ENCODE results near the gene USP27X.
A peak's percentile ranks its signal among the peaks of the same experiment; 100 is the strongest.

USP27X gene

DNA sequence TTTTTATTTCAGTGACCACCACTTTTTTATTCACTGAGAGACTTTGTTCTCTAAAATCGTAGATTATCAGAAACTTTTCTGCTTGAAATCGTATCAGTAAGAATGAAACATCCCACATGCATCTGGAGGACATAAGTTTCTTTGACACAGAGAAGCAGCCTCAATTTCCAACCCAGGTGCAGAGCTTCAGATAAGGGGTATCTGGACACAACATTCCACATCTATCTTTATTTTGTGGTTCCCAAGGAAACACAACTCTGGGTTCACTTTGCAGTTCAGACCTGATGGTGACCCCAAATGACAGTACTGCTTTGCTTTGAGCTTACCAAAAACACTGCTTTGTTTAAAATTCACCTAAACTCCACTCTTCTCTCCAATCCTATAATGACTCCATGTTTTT, 41.8 kb downstream of the USP27X start:
- Histone ChIP-seq H3K27me3 (ENCODE audit: control insufficient read depth in 2 of 2, insufficient read depth in 2 of 2, low read length in 2 of 2) (peaks cover 0 to 6% of the 10 kb centered on the region in 2 donors), H3K4me3 (ENCODE audit: low read length in 2 of 2) (no peak overlapping the region), H3K27ac (ENCODE audit: low read depth in 2 of 2, low read length in 2 of 2) (no peak overlapping the region), H3K9me3 (ENCODE audit: control insufficient read depth in 2 of 2, low read length in 2 of 2) (no peaks in the 10 kb centered on the region), H3K36me3 (ENCODE audit: control insufficient read depth in 2 of 2, insufficient read depth in 2 of 2, low read length in 2 of 2) (no peaks in the 10 kb centered on the region), H3K9ac (ENCODE audit: low read depth in 1 of 2, low read length in 2 of 2) (no peak overlapping the region), H3K4me1 (ENCODE audit: control insufficient read depth in 2 of 2, insufficient read depth in 2 of 2, low read length in 2 of 2) (peaks cover 0 to 7% of the 10 kb centered on the region in 2 donors)

DNA sequence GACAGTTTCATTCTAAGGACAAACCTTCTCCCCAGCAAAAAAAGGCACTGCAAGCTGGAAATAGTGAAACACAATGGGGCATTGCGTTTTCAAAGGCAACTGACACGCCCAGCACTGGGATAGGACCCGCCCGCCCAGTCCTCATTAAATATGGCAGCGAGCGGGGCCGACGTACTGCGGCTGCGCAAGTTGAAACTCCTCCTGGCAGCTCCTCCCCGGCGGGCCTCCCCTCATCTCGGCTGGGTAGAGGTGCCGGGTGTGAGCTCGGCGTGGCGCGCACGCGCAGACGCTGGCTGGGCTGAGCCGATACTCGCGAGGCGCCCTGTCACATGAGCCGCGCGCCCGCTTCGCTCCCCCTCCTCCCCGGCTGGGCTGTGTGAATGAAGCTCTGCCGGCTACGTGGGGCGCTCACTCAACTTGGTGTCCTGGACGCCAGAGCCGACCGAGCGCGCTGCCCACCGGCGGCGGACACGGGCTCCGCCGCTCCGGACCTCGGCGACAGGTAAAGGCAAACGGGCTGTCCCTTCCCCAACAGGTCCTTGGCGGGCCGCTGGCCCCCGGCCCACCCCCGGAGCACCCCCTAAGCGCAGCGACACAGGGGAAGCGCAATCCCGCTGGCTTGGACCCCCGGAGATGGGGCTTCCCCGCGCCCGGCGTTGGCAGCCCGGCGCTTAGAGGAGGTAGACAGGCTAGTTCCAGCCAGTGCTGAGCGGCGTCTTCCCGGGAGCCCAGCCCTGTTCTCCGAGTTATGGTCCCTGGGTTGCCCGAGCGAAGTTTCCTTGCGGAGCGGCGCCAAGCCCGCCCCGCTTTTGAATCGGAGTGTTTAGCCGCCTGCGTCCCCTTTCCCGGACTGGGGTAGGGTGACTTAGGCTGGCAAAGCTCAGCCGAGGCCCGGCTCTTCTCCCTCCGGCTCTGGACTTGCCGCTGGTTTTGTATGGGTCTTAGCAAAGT, 43.3 kb downstream of the USP27X start, which contains the start of gene CLCN5:
Gene CLCN5 (plus strand): TSS at position 306 of the 951 bp plus-strand sequence. CDS start 2,703 bp downstream, outside the sequence.
- Histone ChIP-seq H3K9ac (ENCODE audit: low read depth in 1 of 2, low read length in 2 of 2) (peak within 1 kb of the TSS; percentile 61 to 63), H3K9me3 (ENCODE audit: control insufficient read depth in 2 of 2, low read length in 2 of 2) (no peaks in the 10 kb centered on the region), H3K27me3 (ENCODE audit: control insufficient read depth in 2 of 2, insufficient read depth in 2 of 2, low read length in 2 of 2) (peaks cover 0 to 6% of the 10 kb centered on the region in 2 donors), H3K4me1 (ENCODE audit: control insufficient read depth in 2 of 2, insufficient read depth in 2 of 2, low read length in 2 of 2) (peaks cover 0 to 7% of the 10 kb centered on the region in 2 donors), H3K27ac (ENCODE audit: low read depth in 2 of 2, low read length in 2 of 2) (peak within 1 kb of the TSS; percentile 62 to 79), H3K4me3 (ENCODE audit: low read length in 2 of 2) (peak within 1 kb of the TSS; percentile 71 to 79), H3K36me3 (ENCODE audit: control insufficient read depth in 2 of 2, insufficient read depth in 2 of 2, low read length in 2 of 2) (no peaks in the 10 kb centered on the region)

DNA sequence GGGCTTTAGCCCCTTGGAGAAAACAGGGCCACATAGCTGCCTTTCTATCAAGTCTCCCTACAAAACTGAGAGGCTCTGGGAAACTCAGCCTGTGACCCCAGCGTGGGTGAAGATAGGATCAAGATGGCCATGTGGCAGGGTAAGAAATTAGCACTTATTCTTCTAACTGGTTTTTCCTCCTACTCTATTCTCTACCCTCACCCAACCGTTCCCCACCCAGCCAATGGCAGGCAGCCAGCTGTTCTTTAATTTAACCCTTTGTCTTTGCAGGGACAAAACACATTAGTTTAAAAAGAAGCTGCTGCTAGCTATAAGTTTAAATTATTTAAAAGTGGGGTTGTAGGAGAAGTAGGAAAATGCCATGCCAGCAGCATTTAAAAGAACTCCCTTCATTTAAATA, 45.9 kb downstream of the USP27X start:
- Histone ChIP-seq H3K36me3 (ENCODE audit: control insufficient read depth in 2 of 2, insufficient read depth in 2 of 2, low read length in 2 of 2) (no peaks in the 10 kb centered on the region), H3K9me3 (ENCODE audit: control insufficient read depth in 2 of 2, low read length in 2 of 2) (no peaks in the 10 kb centered on the region), H3K4me3 (ENCODE audit: low read length in 2 of 2) (no peak overlapping the region), H3K9ac (ENCODE audit: low read depth in 1 of 2, low read length in 2 of 2) (no peak overlapping the region), H3K27ac (ENCODE audit: low read depth in 2 of 2, low read length in 2 of 2) (no peak overlapping the region), H3K27me3 (ENCODE audit: control insufficient read depth in 2 of 2, insufficient read depth in 2 of 2, low read length in 2 of 2) (peaks cover 0 to 4% of the 10 kb centered on the region in 2 donors), H3K4me1 (ENCODE audit: control insufficient read depth in 2 of 2, insufficient read depth in 2 of 2, low read length in 2 of 2) (peaks cover 0 to 7% of the 10 kb centered on the region in 2 donors)

DNA sequence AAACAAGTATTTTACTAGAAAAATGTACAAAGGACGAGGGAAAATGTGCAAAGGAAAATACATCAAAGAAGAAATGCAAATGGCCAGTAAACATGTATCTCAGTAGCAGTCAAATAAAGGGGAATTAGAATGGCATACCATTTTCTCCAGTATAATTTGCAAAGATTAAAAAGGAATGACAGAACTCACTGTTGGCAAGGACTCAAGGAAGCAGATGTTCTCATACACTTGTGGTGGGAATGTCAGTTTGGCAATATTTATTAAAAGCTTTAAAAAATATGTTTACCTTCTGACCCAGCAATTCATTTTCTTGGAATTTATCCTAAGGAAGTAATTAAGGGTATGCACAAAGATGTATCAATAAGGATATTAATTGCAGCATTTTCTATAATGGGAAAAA, 50.8 kb downstream of the USP27X start:
- H3K36me3 ChIP-seq (ENCODE audit: control insufficient read depth in 2 of 2, insufficient read depth in 2 of 2, low read length in 2 of 2): no peaks in the 10 kb centered on the region
- H3K27me3 ChIP-seq (ENCODE audit: control insufficient read depth in 2 of 2, insufficient read depth in 2 of 2, low read length in 2 of 2): peaks cover 0 to 2% of the 10 kb centered on the region in 2 donors
- H3K27ac ChIP-seq (ENCODE audit: low read depth in 2 of 2, low read length in 2 of 2): no peak overlapping the region
- no peak overlapping the region for H3K9ac ChIP-seq (ENCODE audit: low read depth in 1 of 2, low read length in 2 of 2)
- no peaks in the 10 kb centered on the region for H3K4me1 ChIP-seq (ENCODE audit: control insufficient read depth in 2 of 2, insufficient read depth in 2 of 2, low read length in 2 of 2)
- H3K4me3 ChIP-seq (ENCODE audit: low read length in 2 of 2): no peak overlapping the region
- no peaks in the 10 kb centered on the region for H3K9me3 ChIP-seq (ENCODE audit: control insufficient read depth in 2 of 2, low read length in 2 of 2)
